Neutrophil (primary cell): ENCODE results near the gene HEPACAM2.

Experiments
- H3K27ac ChIP-seq: fragments of 200-600 bp; sonication (generic); 2 replicates; pipeline ENCODE4 v1.5.1; 2016; ENCODE audit warnings: mild to moderate bottlenecking, moderate library complexity
- H3K27me3 ChIP-seq: fragments of 200-600 bp; sonication (generic); 2 replicates; pipeline ENCODE4 v1.6.0; 2016; ENCODE audit warnings: mild to moderate bottlenecking
- H3K36me3 ChIP-seq: fragments of 200-600 bp; sonication (generic); 2 replicates; pipeline ENCODE4 v1.5.1; 2017
- H3K4me1 ChIP-seq, 2 experiments: fragments of 200-600 bp in 1 of 2; sonication (generic) in 1 of 2; 1 replicate in 1 of 2; 2 replicates in 1 of 2; pipeline versions ENCODE4 v1.5.1 to v1.6.1; 2013 to 2016; ENCODE audit warnings: low read depth in 1 of 2, low read length in 1 of 2, mild to moderate bottlenecking in 1 of 2, moderate library complexity in 1 of 2; ENCODE audit not compliant: control insufficient read depth in 1 of 2, insufficient read depth in 1 of 2
- H3K4me3 ChIP-seq, 2 experiments: fragments of 200-600 bp in 1 of 2; sonication (generic) in 1 of 2; 1 replicate in 1 of 2; 2 replicates in 1 of 2; pipeline ENCODE4 v1.5.1; 2013 to 2016; ENCODE audit warnings: low read depth in 1 of 2, low read length in 1 of 2, mild to moderate bottlenecking in 1 of 2, moderate library complexity in 1 of 2
- H3K9me3 ChIP-seq: fragments of 200-600 bp; sonication (generic); 2 replicates; pipeline ENCODE4 v1.5.1; 2016
- TF ChIP-seq, protein P1 (sequence below): fragments of 200-600 bp; sonication (generic); IDR thresholded peaks from 2 replicates; pipeline ENCODE4 v1.5.1; 2016; ENCODE audit warnings: antibody characterized with exemption

Gene HEPACAM2

DNA sequence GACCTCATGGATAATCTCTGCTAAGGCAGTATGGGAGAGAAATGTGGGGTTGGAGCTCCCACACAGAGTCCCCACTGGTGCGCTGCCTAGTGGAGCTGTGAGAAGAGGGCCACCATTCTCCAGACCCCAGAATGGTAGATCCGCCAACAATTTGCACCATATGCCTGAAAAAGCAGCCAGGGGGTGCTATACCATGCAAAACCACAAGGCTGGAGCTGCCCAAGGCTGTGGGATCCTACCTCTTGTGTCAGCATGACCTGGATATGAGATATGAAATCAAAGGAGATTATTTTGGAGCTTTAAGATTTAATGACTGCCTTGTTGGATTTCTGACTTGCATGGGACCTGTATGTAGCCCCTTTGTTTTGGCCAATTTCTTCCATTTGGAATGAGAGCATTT is 51.0 kb downstream of the HEPACAM2 start:
- no peak overlapping the region for H3K4me3 ChIP-seq
- peaks cover 27% of the 10 kb centered on the region for H3K27me3 ChIP-seq
- no peaks in the 10 kb centered on the region for H3K36me3 ChIP-seq
- TF ChIP-seq, protein P1, sequence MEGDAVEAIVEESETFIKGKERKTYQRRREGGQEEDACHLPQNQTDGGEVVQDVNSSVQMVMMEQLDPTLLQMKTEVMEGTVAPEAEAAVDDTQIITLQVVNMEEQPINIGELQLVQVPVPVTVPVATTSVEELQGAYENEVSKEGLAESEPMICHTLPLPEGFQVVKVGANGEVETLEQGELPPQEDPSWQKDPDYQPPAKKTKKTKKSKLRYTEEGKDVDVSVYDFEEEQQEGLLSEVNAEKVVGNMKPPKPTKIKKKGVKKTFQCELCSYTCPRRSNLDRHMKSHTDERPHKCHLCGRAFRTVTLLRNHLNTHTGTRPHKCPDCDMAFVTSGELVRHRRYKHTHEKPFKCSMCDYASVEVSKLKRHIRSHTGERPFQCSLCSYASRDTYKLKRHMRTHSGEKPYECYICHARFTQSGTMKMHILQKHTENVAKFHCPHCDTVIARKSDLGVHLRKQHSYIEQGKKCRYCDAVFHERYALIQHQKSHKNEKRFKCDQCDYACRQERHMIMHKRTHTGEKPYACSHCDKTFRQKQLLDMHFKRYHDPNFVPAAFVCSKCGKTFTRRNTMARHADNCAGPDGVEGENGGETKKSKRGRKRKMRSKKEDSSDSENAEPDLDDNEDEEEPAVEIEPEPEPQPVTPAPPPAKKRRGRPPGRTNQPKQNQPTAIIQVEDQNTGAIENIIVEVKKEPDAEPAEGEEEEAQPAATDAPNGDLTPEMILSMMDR = no peak
- no peak overlapping the region for H3K27ac ChIP-seq
- peaks cover 8% of the 10 kb centered on the region for H3K9me3 ChIP-seq
- H3K4me1 ChIP-seq = no peaks in the 10 kb centered on the region

- TF ChIP-seq, protein P1 = no peak
- Histone ChIP-seq H3K4me1 (no peaks in the 10 kb centered on the region), H3K27ac (no peak overlapping the region), H3K27me3 (peaks cover 3% of the 10 kb centered on the region), H3K9me3 (peaks cover 8% of the 10 kb centered on the region), H3K4me3 (no peak overlapping the region), H3K36me3 (no peaks in the 10 kb centered on the region)
Observed at GRCh38 chr7:93172683-93173082, 53.6 kb downstream of the HEPACAM2 start.

DNA sequence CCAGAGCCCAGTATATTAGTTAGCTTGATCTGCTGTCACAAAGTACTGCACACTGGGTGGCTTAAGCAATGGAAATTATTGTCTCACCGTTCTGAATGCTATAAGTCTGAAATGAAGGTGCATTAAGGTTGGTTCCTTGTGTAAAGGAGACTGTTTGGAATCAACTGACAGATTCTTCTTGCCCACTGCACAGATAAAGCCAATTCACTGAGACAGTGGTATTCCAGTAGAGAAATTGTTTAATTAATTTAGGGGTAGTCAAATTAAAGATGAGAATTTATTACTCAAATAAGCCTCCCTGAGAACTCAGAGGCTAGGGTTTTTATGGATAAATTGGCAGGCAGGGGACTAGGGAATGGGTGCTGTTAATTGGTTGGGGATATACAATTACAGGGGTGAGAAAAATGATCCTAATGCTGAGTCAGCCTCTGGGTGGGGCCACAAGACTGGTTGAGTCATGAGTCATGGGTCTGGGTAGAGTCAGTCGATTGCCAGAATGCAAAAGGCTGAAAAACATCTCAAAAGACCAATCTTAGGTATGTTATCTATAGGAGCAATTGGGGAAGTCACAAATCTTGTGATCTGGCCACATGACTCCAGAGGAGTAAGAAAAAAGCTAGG is 54.6 kb downstream of the HEPACAM2 start:
- Histone ChIP-seq H3K27ac (no peak overlapping the region), H3K9me3 (peaks cover 8% of the 10 kb centered on the region), H3K36me3 (no peaks in the 10 kb centered on the region), H3K4me1 (no peaks in the 10 kb centered on the region), H3K27me3 (no peaks in the 10 kb centered on the region), H3K4me3 (no peak overlapping the region)
- TF ChIP-seq, protein P1 = no peak

GRCh38 chr7:93165447-93165846 is 60.8 kb downstream of the HEPACAM2 start:
- no peak overlapping the region for H3K27ac ChIP-seq
- TF ChIP-seq, protein P1 = no peak
- H3K9me3 ChIP-seq = no peaks in the 10 kb centered on the region
- H3K27me3 ChIP-seq = no peaks in the 10 kb centered on the region
- no peaks in the 10 kb centered on the region for H3K36me3 ChIP-seq
- H3K4me3 ChIP-seq = no peak overlapping the region
- H3K4me1 ChIP-seq = no peaks in the 10 kb centered on the region

DNA sequence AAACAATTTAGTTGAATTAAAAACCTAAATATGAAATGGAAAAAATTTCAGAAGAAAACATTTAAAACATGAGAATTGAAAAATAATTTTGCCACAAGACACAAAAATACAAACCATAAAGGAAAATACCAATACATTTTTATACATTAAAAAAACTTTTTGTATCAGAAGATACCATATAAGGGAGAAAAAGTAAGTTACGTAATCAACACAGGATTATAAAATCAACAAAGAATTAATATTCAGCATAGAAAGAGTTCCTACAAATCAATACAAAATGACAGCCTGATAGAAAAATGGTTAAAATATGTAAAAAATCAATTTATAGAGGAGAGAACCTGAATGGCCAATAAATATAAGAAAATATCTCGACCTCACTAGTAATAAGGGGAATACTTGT is 61.5 kb downstream of the HEPACAM2 start:
- TF ChIP-seq, protein P1 = no peak

More for the DNA sequence above, 61.5 kb downstream of the HEPACAM2 start:
- no peaks in the 10 kb centered on the region for H3K27me3 ChIP-seq
- H3K36me3 ChIP-seq = no peaks in the 10 kb centered on the region
- no peaks in the 10 kb centered on the region for H3K4me1 ChIP-seq
- no peak overlapping the region for H3K27ac ChIP-seq
- no peaks in the 10 kb centered on the region for H3K9me3 ChIP-seq
- H3K4me3 ChIP-seq = no peak overlapping the region
